Small intestine (tissue), 7 donors: ENCODE data around the gene SLC25A24. TPM values are rescaled to one million over a fixed set of nuclear protein-coding genes. Genes with fewer than 3 reads are reported as not detected.
"Not testable (repeated sequence)": the region's sequence is repeated elsewhere in the genome, so short reads cannot be mapped to it uniquely, and the experiment has no call there.

Source experiments
- DNase-seq, 2 donors: peaks; one replicate each; pipeline versions ENCODE4 v3.0.0 to v3.0.0-alpha.2; 2013
- FAIRE-seq: peaks from 2 replicates; lab custom pipeline; 2012; peaks lifted over from hg19 to GRCh38; lab: Jason Lieb, UNC
- H3K27ac ChIP-seq, 3 donors: one replicate each; pipeline ENCODE4 v1.5.1; 2013; ENCODE audit warnings: low read length in 2 of 3, mild to moderate bottlenecking in 2 of 3, control low read depth in 1 of 3, inconsistent platforms in 1 of 3, low read depth in 1 of 3, moderate library complexity in 1 of 3
- H3K27me3 ChIP-seq, 3 donors: one replicate each; pipeline ENCODE4 v1.6.1; 2013; ENCODE audit warnings: low read length in 3 of 3, inconsistent platforms in 1 of 3; ENCODE audit not compliant: control insufficient read depth in 3 of 3, insufficient read depth in 3 of 3
- H3K36me3 ChIP-seq, 3 donors: one replicate each; pipeline ENCODE4 v1.6.1; 2013; ENCODE audit warnings: low read length in 3 of 3, inconsistent platforms in 1 of 3, low read depth in 1 of 3, mild to moderate bottlenecking in 1 of 3, moderate library complexity in 1 of 3; ENCODE audit not compliant: control insufficient read depth in 3 of 3, insufficient read depth in 2 of 3
- H3K4me1 ChIP-seq, 3 donors: one replicate each; pipeline ENCODE4 v1.6.1; 2013; ENCODE audit warnings: low read length in 2 of 3, inconsistent platforms in 1 of 3, low read depth in 1 of 3, mild to moderate bottlenecking in 1 of 3, moderate library complexity in 1 of 3; ENCODE audit not compliant: control insufficient read depth in 3 of 3, insufficient read depth in 2 of 3
- H3K4me3 ChIP-seq, 3 donors: one replicate each; pipeline ENCODE4 v1.5.1; 2013; ENCODE audit warnings: low read length in 3 of 3, control low read depth in 1 of 3, inconsistent platforms in 1 of 3, low read depth in 1 of 3, mild to moderate bottlenecking in 1 of 3, moderate library complexity in 1 of 3
- H3K9me3 ChIP-seq, 2 donors: one replicate each; pipeline ENCODE4 v1.6.1; 2013; ENCODE audit warnings: low read depth in 1 of 2, low read length in 1 of 2; ENCODE audit not compliant: control insufficient read depth in 2 of 2, insufficient read depth in 1 of 2
- WGBS, 3 donors: extraction: QIAGEN DNeasy Blood & Tissue Kit; methylation state at CpG; one replicate each; pipeline ENCODE4 v1.1.7; 2013; 5-methylcytosine and 5-hydroxymethylcytosine counted together
- polyA plus RNA-seq, 4 donors: library from polyadenylated mRNA; stranded (reverse) in 3 of 4; unstranded in 1 of 4; fragments of 200-250 nt in 3 of 4; fragments of 120-200 nt in 1 of 4; gene quantifications; one replicate each; pipeline versions ENCODE4 v1.2.1 to v1.2.3, GENCODE V29; 2013
- donor health status: healthy with polysubstance abuse.
- donor health status: control.
- donor health status: control.
- donor health status: Bipolar disorder and iron deficiency.
- donor health status: healthy.

The SLC25A24 gene
- polyA plus RNA-seq, 4 donors: 31.7 to 43.4 (median 36.8) TPM

- no peaks in the 10 kb centered on the region for H3K9me3 ChIP-seq
- H3K4me3 ChIP-seq: no peak overlapping the region
- H3K4me1 ChIP-seq: no peaks in the 10 kb centered on the region
- no peak overlapping the region for H3K27ac ChIP-seq
- DNase-seq (no peak), FAIRE-seq (no peak)
- 71 to 74% (median 74%) methylated on average over 4 of the region's 4 CpGs for WGBS, 3 donors
- no peaks in the 10 kb centered on the region for H3K27me3 ChIP-seq
- H3K36me3 ChIP-seq: peaks cover 7 to 21% (median 21%) of the 10 kb centered on the region in 3 donors
Observed at GRCh38 chr1:108154314-108154713, 45.8 kb downstream of the SLC25A24 start.

DNA sequence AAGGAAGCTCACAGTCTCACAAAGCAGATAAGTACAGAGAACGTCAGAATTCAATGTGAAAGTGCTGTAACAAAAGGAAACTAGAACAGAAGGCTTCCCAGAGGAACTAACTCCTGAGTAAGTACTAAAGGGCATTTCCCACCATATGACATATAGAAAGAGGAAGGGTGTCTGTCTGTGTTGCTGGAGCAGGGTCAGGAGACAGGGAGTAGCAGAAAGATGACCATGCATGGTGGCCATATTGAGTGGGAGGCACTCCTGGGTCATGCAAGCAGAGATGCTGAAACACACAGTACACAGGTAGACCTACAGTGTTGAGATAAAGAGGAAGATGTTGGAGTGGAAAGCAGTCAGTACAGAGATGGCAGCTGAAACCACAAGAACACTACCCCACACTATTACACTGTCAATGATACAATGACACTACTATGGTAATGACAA is 47.3 kb downstream of the SLC25A24 start:
- no peaks in the 10 kb centered on the region for H3K4me1 ChIP-seq
- 84 to 94% (median 92%) methylated on average over 1 of the region's 1 CpG for WGBS, 3 donors
- peaks cover 12 to 32% (median 28%) of the 10 kb centered on the region in 3 donors for H3K36me3 ChIP-seq
- DNase-seq: no peak
- H3K4me3 ChIP-seq: no peak overlapping the region
- no peak overlapping the region for H3K27ac ChIP-seq
- H3K9me3 ChIP-seq: peaks cover 0 to 7% of the 10 kb centered on the region in 2 donors
- FAIRE-seq: no peak
- no peaks in the 10 kb centered on the region for H3K27me3 ChIP-seq

- Histone ChIP-seq H3K4me1 (no peaks in the 10 kb centered on the region), H3K27ac (no peak overlapping the region), H3K4me3 (no peak overlapping the region), H3K9me3 (peaks cover 0 to 7% of the 10 kb centered on the region in 2 donors), H3K27me3 (no peaks in the 10 kb centered on the region), H3K36me3 (peaks cover 15 to 30% (median 29%) of the 10 kb centered on the region in 3 donors)
- WGBS, 3 donors: 90 to 94% (median 92%) methylated on average over 1 of the region's 1 CpG
- no peak for DNase-seq
- FAIRE-seq: no peak
Observed at GRCh38 chr1:108151548-108151947, 48.6 kb downstream of the SLC25A24 start.

- H3K9me3 ChIP-seq: peaks cover 0 to 7% of the 10 kb centered on the region in 2 donors
- H3K36me3 ChIP-seq: peaks cover 15 to 30% (median 26%) of the 10 kb centered on the region in 3 donors
- no peaks in the 10 kb centered on the region for H3K4me1 ChIP-seq
- 70 to 79% (median 78%) methylated on average over 3 of the region's 3 CpGs for WGBS, 3 donors
- FAIRE-seq: no peak
- DNase-seq: no peak
- H3K4me3 ChIP-seq: no peak overlapping the region
- H3K27me3 ChIP-seq: no peaks in the 10 kb centered on the region
- no peak overlapping the region for H3K27ac ChIP-seq
Observed at GRCh38 chr1:108149796-108150467, 50.2 kb downstream of the SLC25A24 start.

GRCh38 chr1:108144569-108144968 is 55.6 kb downstream of the SLC25A24 start:
- not testable (repeated sequence) for DNase-seq, H3K9me3 ChIP-seq, H3K27ac ChIP-seq, H3K4me1 ChIP-seq, H3K4me3 ChIP-seq, FAIRE-seq, H3K27me3 ChIP-seq
- 96 to 100% (median 98%) methylated on average over 1 of the region's 1 CpG for WGBS, 3 donors
- peaks cover 12 to 18% (median 17%) of the 10 kb centered on the region in 3 donors for H3K36me3 ChIP-seq

GRCh38 chr1:108142773-108143394 is 57.3 kb downstream of the SLC25A24 start:
- no peak for DNase-seq
- H3K36me3 ChIP-seq: peaks cover 8 to 18% (median 17%) of the 10 kb centered on the region in 3 donors
- H3K9me3 ChIP-seq: peaks cover 0 to under 1% of the 10 kb centered on the region in 2 donors
- WGBS, 3 donors: 90 to 94% (median 93%) methylated on average over 6 of the region's 6 CpGs
- no peaks in the 10 kb centered on the region for H3K4me1 ChIP-seq
- no peak for FAIRE-seq
- H3K27me3 ChIP-seq: no peaks in the 10 kb centered on the region
- no peak overlapping the region for H3K27ac ChIP-seq
- no peak overlapping the region for H3K4me3 ChIP-seq

DNA sequence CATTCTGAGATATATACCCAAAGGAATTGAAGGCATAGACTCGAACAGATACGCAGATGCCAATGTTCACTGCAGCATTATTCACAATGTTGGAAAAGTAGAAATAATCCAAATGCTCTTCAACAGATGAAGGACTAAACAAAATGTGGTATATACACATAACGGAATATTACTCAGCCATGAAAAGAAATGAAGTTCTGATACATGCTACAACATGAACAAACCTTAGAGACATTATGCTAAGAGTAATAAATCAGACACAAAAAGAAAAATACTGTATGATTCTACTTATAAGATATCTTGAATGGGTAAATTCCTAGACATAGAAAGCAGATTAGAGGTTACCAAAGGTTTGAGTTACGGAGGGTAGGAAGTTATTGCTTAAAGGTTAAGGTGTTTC is 57.9 kb downstream of the SLC25A24 start:
- H3K4me3 ChIP-seq: no peak overlapping the region
- DNase-seq (no peak), FAIRE-seq (no peak)
- H3K4me1 ChIP-seq: no peaks in the 10 kb centered on the region
- peaks cover 5 to 18% (median 15%) of the 10 kb centered on the region in 3 donors for H3K36me3 ChIP-seq
- 96 to 99% (median 96%) methylated on average over 4 of the region's 4 CpGs for WGBS, 3 donors
- no peaks in the 10 kb centered on the region for H3K9me3 ChIP-seq
- no peak overlapping the region for H3K27ac ChIP-seq
- no peaks in the 10 kb centered on the region for H3K27me3 ChIP-seq

DNA sequence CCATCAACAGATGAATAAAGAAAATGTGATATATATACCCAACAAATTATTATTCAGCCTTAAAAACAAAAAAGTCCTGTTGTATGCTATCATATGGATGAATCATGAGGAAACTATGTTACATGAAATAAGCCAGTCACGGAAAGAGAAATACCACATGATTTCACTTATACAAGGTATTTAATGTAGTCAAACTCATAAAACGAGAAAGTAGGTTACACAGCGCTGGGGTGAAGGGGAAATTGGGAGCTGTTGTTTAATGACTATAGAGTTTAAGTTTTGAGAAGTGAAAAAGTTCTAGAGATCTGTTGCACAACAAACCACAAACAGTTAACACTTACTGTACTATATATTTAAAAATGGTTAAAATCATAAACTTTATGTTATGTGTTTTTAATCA is 58.5 kb downstream of the SLC25A24 start:
- 80 to 95% (median 92%) methylated on average over 3 of the region's 3 CpGs for whole genome bisulfite sequencing, 3 donors
- H3K27me3 ChIP-seq: no peaks in the 10 kb centered on the region
- DNase-seq (no peak), FAIRE-seq (no peak)
- no peaks in the 10 kb centered on the region for H3K4me1 ChIP-seq
- H3K36me3 ChIP-seq: peaks cover 5 to 19% (median 15%) of the 10 kb centered on the region in 3 donors
- H3K27ac ChIP-seq: no peak overlapping the region
- H3K4me3 ChIP-seq: no peak overlapping the region
- no peaks in the 10 kb centered on the region for H3K9me3 ChIP-seq
